ENCODE results near the gene ARL5B. TPM values are rescaled to one million over a fixed set of nuclear protein-coding genes. Genes with fewer than 3 reads are reported as not detected.

Gene ARL5B
- total RNA-seq, 1 donor from 2014 or later, result 91.7 TPM

DNA sequence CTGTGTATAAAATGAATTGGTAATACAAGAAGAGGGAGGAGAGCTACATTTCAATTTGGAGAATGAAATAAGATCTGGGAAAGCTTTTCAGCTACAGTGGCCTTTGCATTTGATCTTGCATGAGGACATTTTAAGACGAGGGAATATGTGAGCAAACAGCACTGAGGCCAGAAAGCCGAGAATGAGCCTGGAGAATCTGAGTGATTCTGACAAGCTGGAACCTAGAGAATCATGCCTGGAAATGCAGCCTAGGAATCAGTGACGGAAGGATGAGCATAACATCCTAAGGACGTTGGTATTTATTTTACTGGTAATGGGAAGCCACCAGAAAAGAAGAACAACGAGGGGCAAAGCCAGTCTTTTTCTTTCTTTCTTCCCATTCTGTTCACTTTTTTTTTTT is 44.3 kb downstream of the ARL5B start:
- no peak for DNase-seq

- DNase-seq, result no peak
Observed at GRCh38 chr10:18710201-18710653, 51.0 kb downstream of the ARL5B start.

DNA sequence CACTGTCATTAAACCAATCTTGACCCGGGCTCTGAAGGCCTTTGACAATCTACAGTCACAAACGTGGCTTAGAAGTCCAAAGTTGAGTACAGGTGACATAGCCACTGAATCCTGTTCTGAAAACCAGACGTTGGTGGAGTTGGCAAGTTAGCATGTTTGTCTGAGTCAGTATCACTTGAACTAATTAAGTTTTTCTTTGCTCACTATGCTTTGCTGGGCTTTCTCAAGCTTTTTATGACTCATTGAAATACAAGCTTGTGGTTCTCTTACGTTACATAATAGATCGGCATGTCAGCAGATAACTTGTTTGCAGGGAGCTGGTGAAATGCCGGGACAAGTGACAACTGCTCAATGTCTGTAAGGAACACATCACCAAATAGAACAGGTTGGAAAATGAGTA is 53.8 kb downstream of the ARL5B start:
- DNase-seq, result no peak

GRCh38 chr10:18718991-18719390 is 59.8 kb downstream of the ARL5B start:
- DNase-seq, result no peak

- no peak for DNase-seq
Observed at GRCh38 chr10:18719811-18720210, 60.6 kb downstream of the ARL5B start.

DNA sequence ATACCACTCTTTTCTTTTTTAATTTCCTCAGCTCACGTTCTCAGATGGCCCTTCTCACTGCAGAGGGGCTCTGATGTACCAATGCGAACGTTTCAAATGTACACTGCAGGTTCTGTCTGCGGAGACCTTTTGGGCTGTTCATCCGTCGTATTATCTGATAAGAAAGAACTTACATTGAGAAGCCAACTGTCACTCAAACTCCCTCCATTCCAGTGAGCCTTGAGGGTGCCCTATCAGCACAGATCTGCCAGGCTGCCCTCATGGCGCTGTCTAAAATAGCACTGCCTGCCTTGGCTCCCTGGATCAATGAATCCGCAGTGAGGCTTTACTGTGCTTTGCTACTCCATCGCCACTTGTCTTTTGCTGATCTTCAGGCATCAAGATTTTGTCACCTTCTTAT is 61.8 kb downstream of the ARL5B start:
- DNase-seq, result no peak

- no peak for DNase-seq
Observed at GRCh38 chr10:18723801-18724200, 64.6 kb downstream of the ARL5B start.

Other genes starting within 250 kb of the ARL5B start
- 42.3 TPM for gene NSUN6, start 7.8 kb upstream of the ARL5B start, total RNA-seq

Measured in occipital lobe (tissue), 2 donors.